GM12801 (cell line): Measurements from ENCODE around the gene LARGE1.

ENCODE experiments used
- TF ChIP-seq, protein P1 (sequence below): IDR thresholded peaks from one replicate; pipeline ENCODE4 v1.5.1; 2011; ENCODE audit warnings: control low read depth; ENCODE audit not compliant: insufficient read length; ENCODE audit errors: extremely low read depth

The LARGE1 gene

DNA sequence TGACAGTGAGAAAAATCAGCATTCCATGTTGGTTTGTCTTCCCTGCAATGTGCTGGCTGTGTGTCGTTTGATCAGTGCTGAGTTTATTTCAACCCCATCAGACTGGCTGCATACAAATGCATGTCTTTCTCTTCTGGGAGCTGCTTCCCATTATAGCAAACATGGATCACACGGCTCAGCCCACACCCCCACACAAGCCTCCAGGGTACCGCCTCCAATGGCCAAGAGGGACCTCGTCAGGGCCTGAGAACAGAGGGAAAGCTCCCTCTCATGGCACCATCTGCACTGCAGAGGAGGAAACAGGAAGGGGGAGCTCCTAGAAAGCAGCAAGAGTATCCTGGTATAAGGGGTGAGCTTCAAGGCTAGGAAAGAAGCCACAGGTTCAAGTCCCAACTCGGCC is 214.2 kb downstream of the LARGE1 start:
- TF ChIP-seq, protein P1, sequence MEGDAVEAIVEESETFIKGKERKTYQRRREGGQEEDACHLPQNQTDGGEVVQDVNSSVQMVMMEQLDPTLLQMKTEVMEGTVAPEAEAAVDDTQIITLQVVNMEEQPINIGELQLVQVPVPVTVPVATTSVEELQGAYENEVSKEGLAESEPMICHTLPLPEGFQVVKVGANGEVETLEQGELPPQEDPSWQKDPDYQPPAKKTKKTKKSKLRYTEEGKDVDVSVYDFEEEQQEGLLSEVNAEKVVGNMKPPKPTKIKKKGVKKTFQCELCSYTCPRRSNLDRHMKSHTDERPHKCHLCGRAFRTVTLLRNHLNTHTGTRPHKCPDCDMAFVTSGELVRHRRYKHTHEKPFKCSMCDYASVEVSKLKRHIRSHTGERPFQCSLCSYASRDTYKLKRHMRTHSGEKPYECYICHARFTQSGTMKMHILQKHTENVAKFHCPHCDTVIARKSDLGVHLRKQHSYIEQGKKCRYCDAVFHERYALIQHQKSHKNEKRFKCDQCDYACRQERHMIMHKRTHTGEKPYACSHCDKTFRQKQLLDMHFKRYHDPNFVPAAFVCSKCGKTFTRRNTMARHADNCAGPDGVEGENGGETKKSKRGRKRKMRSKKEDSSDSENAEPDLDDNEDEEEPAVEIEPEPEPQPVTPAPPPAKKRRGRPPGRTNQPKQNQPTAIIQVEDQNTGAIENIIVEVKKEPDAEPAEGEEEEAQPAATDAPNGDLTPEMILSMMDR = no peak

DNA sequence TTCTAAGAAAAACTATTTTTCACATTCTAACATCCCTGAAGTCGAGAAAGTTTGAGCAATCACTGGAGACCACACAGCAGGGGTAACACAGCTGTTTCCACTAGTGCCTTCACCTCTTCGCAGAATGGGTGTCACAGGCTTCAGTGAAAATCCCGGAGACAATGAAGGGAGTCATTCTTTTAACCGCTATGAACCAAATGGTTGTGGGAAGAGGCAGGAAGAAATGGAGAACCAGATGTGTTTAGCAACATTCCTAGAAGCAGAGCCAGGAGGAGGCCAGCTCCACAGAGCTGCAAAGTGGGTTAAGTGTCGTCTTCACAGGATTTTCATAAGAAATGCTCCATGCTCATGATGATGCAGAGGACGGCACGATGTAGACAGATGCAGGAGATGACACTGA is 221.1 kb downstream of the LARGE1 start:
- TF ChIP-seq, protein P1 = no peak

DNA sequence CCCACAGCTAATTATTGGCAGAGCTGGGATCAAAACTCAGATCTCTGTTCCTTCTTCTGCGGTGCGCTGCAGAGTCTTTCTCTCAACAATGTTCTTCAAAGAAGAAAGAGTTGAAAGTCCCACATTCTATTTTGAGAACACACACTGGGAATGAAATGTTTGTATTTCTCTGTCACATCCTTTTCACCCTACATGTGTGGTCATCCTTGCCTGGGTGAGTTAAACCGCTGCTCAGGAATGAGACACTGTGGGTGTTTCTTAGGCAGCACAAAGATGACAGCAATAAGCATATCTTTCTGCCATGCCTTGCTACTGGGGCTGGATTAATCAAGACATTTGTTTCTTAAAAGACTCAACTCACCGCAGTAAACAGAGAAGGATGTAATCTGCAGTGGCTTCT is 222.6 kb downstream of the LARGE1 start:
- TF ChIP-seq, protein P1 = no peak

DNA sequence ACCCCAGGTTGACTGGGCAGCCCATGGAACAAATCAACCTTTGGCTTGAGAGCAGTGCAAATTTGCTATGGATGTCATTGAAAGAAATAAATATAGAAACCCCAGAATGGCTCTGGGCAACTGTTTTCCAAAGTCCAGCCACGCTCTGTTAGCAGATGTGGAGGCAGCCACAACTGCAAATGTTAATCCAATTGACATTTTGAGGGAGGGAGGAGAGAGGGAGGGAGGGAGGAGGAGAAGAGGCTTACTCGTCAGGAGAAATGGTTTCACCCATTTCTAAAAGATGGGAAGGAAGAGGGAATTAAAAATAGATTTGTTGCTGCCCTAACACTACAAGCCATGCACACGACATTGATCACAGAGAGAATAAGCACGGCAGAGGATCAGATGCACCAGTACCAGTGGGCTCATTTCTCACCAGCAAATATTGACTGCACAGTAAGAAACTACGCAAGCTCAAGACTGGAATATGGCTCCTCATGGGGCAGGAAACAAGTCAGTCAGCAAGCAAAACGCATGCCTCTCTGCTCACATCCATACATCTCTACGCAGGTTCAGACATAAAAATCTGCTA is 229.1 kb downstream of the LARGE1 start:
- TF ChIP-seq, protein P1 = no peak

DNA sequence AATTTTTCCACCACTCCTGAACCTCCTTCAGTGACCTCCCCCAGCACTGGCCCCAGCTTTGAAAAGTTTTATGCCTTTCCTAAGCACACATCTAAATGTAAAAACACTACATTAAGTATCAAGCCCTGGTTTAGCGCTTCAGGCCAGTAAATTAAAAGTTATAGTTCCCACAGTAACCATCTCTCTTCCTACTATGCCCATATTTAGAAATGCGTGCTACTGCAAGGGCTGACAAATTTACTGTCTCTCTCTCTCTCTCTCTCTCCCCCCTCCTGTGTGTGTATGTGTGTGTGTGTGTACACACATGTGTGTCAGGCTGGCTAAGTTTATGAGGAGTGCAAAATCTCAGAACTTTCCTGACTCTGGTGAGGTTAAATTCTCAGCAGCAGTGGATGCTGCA is 231.4 kb downstream of the LARGE1 start:
- TF ChIP-seq, protein P1 = no peak

DNA sequence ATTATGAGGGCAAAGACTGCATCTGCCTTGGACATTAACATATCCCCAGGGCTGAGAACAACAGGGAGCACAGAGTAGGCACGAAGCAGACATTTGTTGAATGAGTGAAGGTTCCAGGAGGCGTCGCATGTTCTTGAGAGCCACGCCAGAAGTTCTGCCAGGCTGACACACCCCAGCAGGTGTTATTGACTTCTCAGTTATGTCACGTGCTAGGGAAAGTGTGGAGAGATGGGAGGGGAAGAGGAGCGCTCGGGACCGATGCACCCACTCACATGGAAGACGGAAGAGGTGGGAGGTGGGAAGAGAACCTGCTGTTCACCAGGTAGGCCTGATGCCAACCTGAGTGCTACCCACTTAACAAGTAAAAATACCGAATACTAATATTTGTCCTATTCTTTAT is 232.8 kb downstream of the LARGE1 start:
- TF ChIP-seq, protein P1 = no peak

DNA sequence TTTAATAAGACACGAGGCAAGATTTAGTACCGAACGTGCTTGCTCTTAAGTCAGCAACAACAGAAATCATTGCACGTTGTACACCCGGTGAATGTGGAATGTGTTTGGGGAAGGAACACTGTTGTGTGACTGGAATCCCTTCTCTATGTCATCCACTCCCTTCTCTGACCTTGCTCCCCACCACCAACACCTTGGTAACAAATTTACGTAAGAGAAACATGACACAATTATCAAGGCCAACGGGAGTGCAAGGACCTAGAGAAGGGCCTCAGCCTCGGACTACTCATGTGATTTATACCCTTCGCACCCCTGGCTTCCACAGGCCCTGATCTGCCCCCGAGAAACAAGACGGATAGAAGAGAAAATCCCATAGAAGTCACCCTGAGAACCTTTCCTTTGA is 236.2 kb downstream of the LARGE1 start:
- TF ChIP-seq, protein P1 = no peak
